IMR-90 (cell line): ENCODE results near the gene TRHDE. TPM values are rescaled to one million over a fixed set of nuclear protein-coding genes. Genes with fewer than 3 reads are reported as not detected.
A peak's percentile ranks its signal among the peaks of the same experiment; 100 is the strongest.

Experiments used
- ATAC-seq: fragments of 200-7000 bp; cut with Tn5 transposase; 2 replicates; pipeline ENCODE4 v1.9.1; 2020; ENCODE audit warnings: low read depth, mild to moderate bottlenecking, moderate library complexity
- BruUV-seq: library from RNA; stranded (reverse); fragments of 400-500 nt; replicated peaks from 2 replicates; lab custom pipeline; 2021; lab: Mats Ljungman, UMichigan
- CTCF ChIA-PET: fragments of 300-600 bp; formaldehyde crosslinking; extraction: SDS; loops from one replicate; lab custom pipeline; 2021; ENCODE audit warnings: antibody characterized with exemption; lab: Yijun Ruan, JAX
- POLR2A ChIA-PET: fragments of 300-600 bp; sonication (Branson Sonifier 250); formaldehyde crosslinking; loops from one replicate; lab custom pipeline; 2022; ENCODE audit warnings: antibody characterized with exemption; ENCODE audit not compliant: unreplicated experiment; lab: Charles Lee
- DNase-seq: peaks from one replicate; pipeline ENCODE4 v3.0.0; 2013
- H2AFZ ChIP-seq: replicated peaks from 2 replicates; pipeline ENCODE3; 2013; ENCODE audit warnings: low read length, mild to moderate bottlenecking; ENCODE audit not compliant: poor library complexity
- H2AK5ac ChIP-seq: 2 replicates; pipeline ENCODE4 v1.6.1; 2013; ENCODE audit warnings: low read depth, low read length, inconsistent platforms
- H2AK9ac ChIP-seq: replicated peaks from 2 replicates; pipeline ENCODE3; 2013; ENCODE audit warnings: mild to moderate bottlenecking, low read depth, low read length, moderate library complexity; ENCODE audit not compliant: poor library complexity
- H2BK120ac ChIP-seq: 2 replicates; pipeline ENCODE4 v1.6.1; 2013; ENCODE audit warnings: low read depth, low read length, inconsistent platforms
- H2BK15ac ChIP-seq: 3 replicates; pipeline ENCODE4 v1.6.1; 2013; ENCODE audit warnings: low read depth, low read length, inconsistent platforms
- H2BK20ac ChIP-seq: 2 replicates; pipeline ENCODE4 v1.6.1; 2013; ENCODE audit warnings: low read depth, mild to moderate bottlenecking, inconsistent platforms, low read length, moderate library complexity
- H2BK5ac ChIP-seq: 2 replicates; pipeline ENCODE4 v1.6.1; 2013; ENCODE audit warnings: mild to moderate bottlenecking, low read depth, low read length, inconsistent platforms; ENCODE audit not compliant: poor library complexity, severe bottlenecking
- H3K14ac ChIP-seq: replicated peaks from 2 replicates; pipeline ENCODE4 v1.6.1; 2013; ENCODE audit warnings: low read depth, low read length, inconsistent platforms
- H3K18ac ChIP-seq: 2 replicates; pipeline ENCODE4 v1.6.1; 2013; ENCODE audit warnings: low read depth, low read length, control low read depth
- H3K23ac ChIP-seq: 2 replicates; pipeline ENCODE4 v1.6.1; 2013; ENCODE audit warnings: low read depth, low read length, inconsistent platforms
- H3K27ac ChIP-seq: 2 replicates; pipeline ENCODE4 v1.5.1; 2013; ENCODE audit warnings: mild to moderate bottlenecking, control low read depth, low read length; ENCODE audit not compliant: insufficient read depth
- H3K27me3 ChIP-seq: 2 replicates; pipeline ENCODE4 v1.6.1; 2013; ENCODE audit warnings: low read length; ENCODE audit not compliant: control insufficient read depth, insufficient read depth
- H3K36me3 ChIP-seq: 2 replicates; pipeline ENCODE4 v1.6.1; 2013; ENCODE audit warnings: low read length, mixed read lengths; ENCODE audit not compliant: control insufficient read depth, insufficient read depth
- H3K4ac ChIP-seq: 2 replicates; pipeline ENCODE4 v1.6.1; 2013; ENCODE audit warnings: low read depth, low read length, inconsistent platforms
- H3K4me1 ChIP-seq: 2 replicates; pipeline ENCODE4 v1.6.1; 2013; ENCODE audit warnings: low read length, mixed read lengths; ENCODE audit not compliant: control insufficient read depth, insufficient read depth
- H3K4me2 ChIP-seq: 2 replicates; pipeline ENCODE4 v1.6.1; 2013; ENCODE audit warnings: low read depth, mild to moderate bottlenecking, control low read depth, low read length, moderate library complexity
- H3K4me3 ChIP-seq: 2 replicates; pipeline ENCODE4 v1.5.1; 2013; ENCODE audit warnings: low read depth, mild to moderate bottlenecking, control low read depth, low read length, moderate library complexity; ENCODE audit not compliant: insufficient read depth
- H3K56ac ChIP-seq: 2 replicates; pipeline ENCODE4 v1.6.1; 2013; ENCODE audit warnings: low read length, inconsistent platforms; ENCODE audit not compliant: insufficient read depth; ENCODE audit errors: extremely low read depth
- H3K79me1 ChIP-seq, 2 experiments: 2 replicates each; pipeline ENCODE4 v1.6.1; 2013; ENCODE audit warnings: low read length in 2 of 2, inconsistent platforms in 1 of 2, low read depth in 1 of 2
- H3K9ac ChIP-seq: 2 replicates; pipeline ENCODE4 v1.6.1; 2013; ENCODE audit warnings: low read depth, low read length, control low read depth
- H3K9me1 ChIP-seq: 2 replicates; pipeline ENCODE4 v1.6.1; 2013; ENCODE audit warnings: low read length, inconsistent platforms; ENCODE audit not compliant: insufficient read depth
- H3K9me3 ChIP-seq: 2 replicates; pipeline ENCODE4 v1.6.1; 2013; ENCODE audit warnings: low read length; ENCODE audit not compliant: control insufficient read depth, insufficient read depth
- H4K20me1 ChIP-seq: 2 replicates; pipeline ENCODE4 v1.6.1; 2013; ENCODE audit warnings: low read length, inconsistent platforms; ENCODE audit not compliant: insufficient read depth
- H4K5ac ChIP-seq: 2 replicates; pipeline ENCODE4 v1.6.1; 2013; ENCODE audit warnings: mild to moderate bottlenecking, low read depth, low read length, control low read depth
- H4K8ac ChIP-seq, 2 experiments: 2 replicates each; pipeline ENCODE4 v1.6.1; 2013; ENCODE audit warnings: low read depth in 2 of 2, low read length in 2 of 2, control low read depth in 1 of 2, inconsistent platforms in 1 of 2
- H4K91ac ChIP-seq: 2 replicates; pipeline ENCODE4 v1.6.1; 2013; ENCODE audit warnings: low read depth, low read length, inconsistent platforms; ENCODE audit not compliant: insufficient read depth
- USF2 ChIP-seq: fragments of 150-350 bp; IDR thresholded peaks from 2 replicates; pipeline ENCODE4 v1.6.1; 2017; ENCODE audit warnings: mild to moderate bottlenecking, antibody characterized with exemption, low read length, low read depth
- WGBS, 2 experiments: methylation state at CpG; one replicate each; pipeline versions ENCODE4 v1.1.5 to v1.1.7; 2013; ENCODE audit warnings: missing lambda C conversion rate in 2 of 2; ENCODE audit not compliant: insufficient read length in 1 of 2; ENCODE audit errors: extremely low coverage in 2 of 2; 5-methylcytosine and 5-hydroxymethylcytosine counted together
- dilution Hi-C: fragments of 300-500 bp; cut with HindIII; formaldehyde crosslinking; loops from one replicate; pipeline ENCODE4 v1.14.3; 2018; ENCODE audit warnings: low sequenced_read_pairs; ENCODE audit not compliant: unreplicated experiment
- in situ Hi-C: fragments of 300-500 bp; cut with MboI; formaldehyde crosslinking; loops from 3 replicates; pipeline ENCODE4 v1.14.3; 2019; ENCODE audit warnings: low sequenced_read_pairs, inconsistent platforms, mixed read lengths
- intact Hi-C: fragments of 100-400 bp; cut with micrococcal nuclease; formaldehyde crosslinking; loops from 2 replicates; pipeline ENCODE4 v1.10.0; 2022
- polyA plus RNA-seq, 3 experiments: library from polyadenylated mRNA; depleted of rRNA; stranded (reverse); fragments of >200 nt; gene quantifications; 2 replicates each; pipeline ENCODE4 v1.2.3, GENCODE V29; 2012; ENCODE audit warnings: low replicate concordance in 1 of 3
- total RNA-seq: library from RNA; depleted of rRNA; stranded (reverse); fragments of >200 nt; gene quantifications from 2 replicates; pipeline ENCODE4 v1.2.3, GENCODE V29; 2012

TRHDE gene
- total and polyA plus RNA-seq, 2 of the 4 experiments (the other 2 are of a cell fraction), result 33.7 to 65.1 TPM

GRCh38 chr12:72297666-72298065, 25.5 kb downstream of the TRHDE start:
- H3K9ac ChIP-seq, result no peak overlapping the region
- intact Hi-C loops (no loop called here), in situ Hi-C loops (no loop called here), dilution Hi-C loops (no loop called here)
- H2BK5ac ChIP-seq, result peak overlapping the region; percentile 98
- H2AK9ac ChIP-seq, result peak overlapping the region; percentile 71
- H2AK5ac ChIP-seq, result peak overlapping the region; percentile 99
- peak overlapping the region; percentile 94 for H4K8ac ChIP-seq
- no CpG with 5 or more reads among the region's 3 CpGs for whole genome bisulfite sequencing, 2 experiments
- no peak for DNase-seq
- no peak for ATAC-seq
- H3K79me1 ChIP-seq, result peaks cover 34 to 73% of the 10 kb centered on the region in 2 experiments
- peak overlapping the region; percentile 91 for H3K18ac ChIP-seq
- H3K4me1 ChIP-seq, result peaks cover 36% of the 10 kb centered on the region
- H2AFZ ChIP-seq, result no peak overlapping the region
- peak overlapping the region; percentile 95 for H2BK120ac ChIP-seq
- peak overlapping the region; percentile 73 for H3K14ac ChIP-seq
- peak overlapping the region; percentile 68 for H3K23ac ChIP-seq
- H3K4me3 ChIP-seq, result no peak overlapping the region
- H4K5ac ChIP-seq, result peak overlapping the region; percentile 94
- H3K4ac ChIP-seq, result peak overlapping the region; percentile 99
- BruUV-seq, result TSS peak; percentile 5
- CTCF ChIA-PET, result interaction anchor here (2.7 kb wide), 1 partner anchor 15 kb away, joined by 11 read pairs; no protein-coding TSS in a partner anchor
- no peaks in the 10 kb centered on the region for H4K20me1 ChIP-seq
- peaks cover 24% of the 10 kb centered on the region for H3K9me1 ChIP-seq
- POLR2A ChIA-PET, result no interaction called here
- peak overlapping the region; percentile 64; the same call in 1 of the 2 replicates for H3K56ac ChIP-seq
- H4K91ac ChIP-seq, result peak overlapping the region; percentile 96
- peak overlapping the region; percentile 51; the same call in 1 of the 2 replicates for H3K4me2 ChIP-seq
- H3K27ac ChIP-seq, result peak overlapping the region; percentile 85
- H3K9me3 ChIP-seq, result no peaks in the 10 kb centered on the region
- no peak for TF ChIP-seq USF2
- H2BK15ac ChIP-seq, result peak overlapping the region; percentile 98
- H3K36me3 ChIP-seq, result 0 out of 2 replicates have a peak, but pooled peaks cover 3% of the 10 kb centered on the region
- H3K27me3 ChIP-seq, result no peaks in the 10 kb centered on the region
- peak overlapping the region; percentile 99 for H2BK20ac ChIP-seq
